ENCODE results near the gene HBEGF.

DNA sequence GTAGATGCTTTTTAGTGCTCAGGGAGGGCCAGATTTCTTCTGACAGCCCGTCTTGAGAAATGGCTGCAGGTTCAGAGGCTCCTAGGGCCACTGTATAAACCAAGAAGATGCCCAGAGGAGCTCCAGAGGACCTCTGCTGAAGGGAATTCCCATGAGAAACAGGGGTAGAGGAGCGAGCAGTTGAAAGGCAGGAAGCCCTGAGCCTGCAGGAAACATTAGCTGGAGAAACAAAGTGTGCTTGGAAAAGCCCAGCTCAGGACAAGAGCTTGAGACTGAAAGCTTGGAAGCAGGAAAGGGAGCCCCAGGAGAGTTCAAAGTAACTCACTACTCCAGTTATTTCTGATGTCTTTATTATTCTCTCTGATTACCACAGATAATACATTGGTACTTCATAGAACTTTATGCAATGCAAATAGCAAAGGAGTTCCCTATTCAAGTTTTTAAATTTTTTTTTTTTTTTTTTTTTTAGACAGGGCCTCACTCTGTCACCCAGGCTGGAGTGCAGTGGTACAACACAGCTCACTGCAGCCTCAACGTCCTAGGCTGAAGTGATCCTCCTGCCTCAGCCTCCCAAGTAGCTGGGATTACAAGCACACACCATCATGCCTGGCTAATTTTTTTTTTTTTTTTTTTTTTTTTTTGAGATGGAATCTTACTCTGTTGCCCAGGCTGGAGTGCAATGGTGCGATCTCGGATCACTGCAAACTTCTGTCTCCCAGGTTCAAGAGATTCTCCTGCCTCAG, 16.5 kb downstream of the HBEGF start:
- TF ChIP-seq, protein P1, sequence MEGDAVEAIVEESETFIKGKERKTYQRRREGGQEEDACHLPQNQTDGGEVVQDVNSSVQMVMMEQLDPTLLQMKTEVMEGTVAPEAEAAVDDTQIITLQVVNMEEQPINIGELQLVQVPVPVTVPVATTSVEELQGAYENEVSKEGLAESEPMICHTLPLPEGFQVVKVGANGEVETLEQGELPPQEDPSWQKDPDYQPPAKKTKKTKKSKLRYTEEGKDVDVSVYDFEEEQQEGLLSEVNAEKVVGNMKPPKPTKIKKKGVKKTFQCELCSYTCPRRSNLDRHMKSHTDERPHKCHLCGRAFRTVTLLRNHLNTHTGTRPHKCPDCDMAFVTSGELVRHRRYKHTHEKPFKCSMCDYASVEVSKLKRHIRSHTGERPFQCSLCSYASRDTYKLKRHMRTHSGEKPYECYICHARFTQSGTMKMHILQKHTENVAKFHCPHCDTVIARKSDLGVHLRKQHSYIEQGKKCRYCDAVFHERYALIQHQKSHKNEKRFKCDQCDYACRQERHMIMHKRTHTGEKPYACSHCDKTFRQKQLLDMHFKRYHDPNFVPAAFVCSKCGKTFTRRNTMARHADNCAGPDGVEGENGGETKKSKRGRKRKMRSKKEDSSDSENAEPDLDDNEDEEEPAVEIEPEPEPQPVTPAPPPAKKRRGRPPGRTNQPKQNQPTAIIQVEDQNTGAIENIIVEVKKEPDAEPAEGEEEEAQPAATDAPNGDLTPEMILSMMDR (IDR thresholded peaks at IDR 0.05; ENCODE audit: insufficient read depth, low read depth, low read length), result no peak
- TF ChIP-seq EZH2 (IDR thresholded peaks at IDR 0.05; ENCODE audit: insufficient read depth, low read length), result no peak

Measured in astrocyte (in vitro differentiated cells and primary cell).